ENCODE results near the gene SLIT1.
"Not testable (repeated sequence)": the region's sequence is repeated elsewhere in the genome, so short reads cannot be mapped to it uniquely, and the experiment has no call there.

Gene SLIT1

GRCh38 chr10:97105303-97105702 is 80.5 kb downstream of the SLIT1 start:
- DNase-seq: no peak

DNA sequence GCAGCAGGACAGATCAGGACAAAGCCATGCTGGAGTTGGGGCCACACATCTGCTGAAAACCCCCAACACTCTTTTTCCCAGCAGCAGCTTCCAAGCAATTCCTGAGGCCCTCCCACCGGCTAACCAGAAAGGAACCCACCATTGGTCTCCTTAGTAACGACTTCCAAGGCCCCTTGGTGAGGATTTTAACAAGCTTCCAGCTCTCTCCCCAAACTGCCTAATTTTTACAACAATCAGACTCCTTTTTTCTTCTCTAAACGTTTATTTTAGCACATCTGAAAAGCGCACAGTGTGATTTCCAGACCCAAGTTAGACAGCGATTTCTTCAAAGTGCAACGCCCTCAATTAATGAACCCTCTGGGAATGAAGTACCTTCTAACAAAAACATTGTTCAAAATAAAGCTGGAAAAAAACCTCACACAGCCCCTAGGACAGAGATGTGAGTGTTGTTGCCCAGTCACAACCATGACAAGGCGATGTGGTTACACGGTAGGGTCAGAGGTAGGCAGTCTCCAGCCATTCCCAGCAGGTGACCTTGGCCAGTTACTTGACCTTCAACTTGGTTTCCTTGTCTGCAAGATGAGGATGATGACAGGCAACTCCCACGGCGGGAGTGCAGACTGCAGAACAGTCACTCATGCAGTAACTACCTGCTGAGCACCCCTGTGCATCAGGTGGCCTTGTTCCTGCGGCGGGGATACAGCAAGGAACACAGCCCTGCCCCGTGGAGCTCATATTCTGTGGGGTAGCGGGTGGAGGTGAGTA is 82.3 kb downstream of the SLIT1 start:
- DNase-seq: no peak

GRCh38 chr10:97102441-97102840 is 83.3 kb downstream of the SLIT1 start:
- no peak for DNase-seq

- no peak for DNase-seq
These were observed 84.4 kb downstream of the SLIT1 start for GRCh38 chr10:97101166-97101940.

GRCh38 chr10:97100657-97101056 is 85.1 kb downstream of the SLIT1 start:
- no peak for DNase-seq

DNA sequence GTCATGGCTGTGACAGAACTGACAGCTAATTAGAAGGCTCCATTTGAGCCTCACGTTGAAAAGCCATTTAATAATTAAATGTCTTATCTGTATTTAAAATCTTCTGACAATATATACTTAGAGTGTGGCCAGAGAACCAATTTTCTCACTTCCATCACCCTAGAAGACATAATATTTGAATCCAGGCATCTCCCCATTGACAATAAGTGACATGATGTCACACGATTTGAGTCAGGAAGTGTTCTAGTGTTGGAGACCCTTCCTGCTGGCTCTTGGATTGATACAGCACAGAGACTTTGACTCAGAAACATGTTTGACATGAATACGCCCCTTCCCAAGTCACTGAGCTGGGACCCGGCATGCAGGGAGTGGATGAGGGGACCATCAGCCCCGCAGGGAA is 85.9 kb downstream of the SLIT1 start:
- no peak for DNase-seq

- DNase-seq: no peak
These were observed 86.7 kb downstream of the SLIT1 start for GRCh38 chr10:97099089-97099488.

DNA sequence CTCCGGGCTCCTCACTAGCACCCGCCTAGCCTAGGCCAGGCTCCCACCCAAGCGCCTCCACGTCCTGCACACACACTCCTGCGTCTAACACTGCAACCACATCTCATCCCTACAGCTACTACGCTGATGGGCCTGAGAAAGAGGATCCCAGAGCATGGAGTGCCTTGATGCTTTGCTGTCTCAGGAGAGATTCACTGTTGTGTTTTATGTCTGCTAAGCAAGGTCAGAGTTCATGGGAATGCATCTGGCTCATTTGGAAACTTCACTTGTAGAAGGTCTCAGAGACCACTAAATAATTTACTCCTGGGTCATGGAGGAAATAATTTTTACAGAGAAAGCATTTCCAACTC is 88.7 kb downstream of the SLIT1 start:
- DNase-seq: no peak

- no peak for DNase-seq
These were observed 89.3 kb downstream of the SLIT1 start for GRCh38 chr10:97096261-97097083.

DNA sequence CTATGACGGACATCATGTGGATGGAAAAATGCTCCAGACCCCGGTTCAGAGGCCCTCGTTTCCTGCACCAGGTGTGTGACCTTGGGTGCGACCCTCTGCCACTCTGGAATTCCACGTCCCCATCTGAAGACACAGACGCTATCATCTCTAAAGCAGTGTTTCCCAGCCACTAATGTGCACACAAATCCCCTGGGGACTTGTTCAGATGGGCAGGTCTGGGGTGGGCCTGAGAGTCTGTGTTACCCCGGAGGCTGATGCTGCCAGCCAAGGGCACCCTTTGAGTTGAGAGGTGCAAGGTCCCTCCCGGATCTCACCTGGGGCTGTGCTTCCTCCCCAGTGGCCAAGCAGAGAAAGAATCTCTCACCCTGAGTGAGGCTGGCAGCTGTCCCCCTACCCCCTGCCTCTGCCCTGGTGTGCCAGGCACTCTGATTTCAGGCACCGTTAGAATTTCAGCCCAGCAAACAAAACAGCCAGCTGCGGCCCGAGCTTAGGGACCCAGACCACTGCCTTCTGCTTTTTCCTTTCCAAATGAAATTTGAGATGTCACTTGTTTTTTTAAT is 90.0 kb downstream of the SLIT1 start:
- DNase-seq: no peak

GRCh38 chr10:97090644-97091043 is 95.1 kb downstream of the SLIT1 start:
- DNase-seq: no peak

- DNase-seq: no peak
These were observed 95.7 kb downstream of the SLIT1 start for GRCh38 chr10:97090035-97090434.

- no peak for DNase-seq
These were observed 96.4 kb downstream of the SLIT1 start for GRCh38 chr10:97089209-97089870.

- DNase-seq: no peak
These were observed 98.5 kb downstream of the SLIT1 start for GRCh38 chr10:97087296-97087695.

DNA sequence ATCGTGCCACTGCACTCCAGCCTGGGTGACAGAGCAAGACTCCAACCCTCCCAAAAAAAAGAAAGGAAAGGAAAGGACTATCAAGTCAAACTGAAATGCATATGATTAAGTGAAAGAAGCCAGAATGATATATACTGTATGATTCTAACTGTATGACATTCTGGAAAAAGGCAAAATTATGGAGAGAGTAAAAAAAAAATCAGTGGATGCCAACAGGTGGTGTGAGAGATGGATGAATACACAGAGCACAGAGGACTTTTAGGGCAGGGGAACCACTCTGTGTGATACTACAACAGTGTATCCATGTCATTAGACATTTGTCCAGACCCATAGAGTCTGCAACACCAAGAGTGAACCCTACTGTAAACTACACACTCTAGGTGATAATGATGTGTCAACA is 99.2 kb downstream of the SLIT1 start:
- DNase-seq: no peak

DNA sequence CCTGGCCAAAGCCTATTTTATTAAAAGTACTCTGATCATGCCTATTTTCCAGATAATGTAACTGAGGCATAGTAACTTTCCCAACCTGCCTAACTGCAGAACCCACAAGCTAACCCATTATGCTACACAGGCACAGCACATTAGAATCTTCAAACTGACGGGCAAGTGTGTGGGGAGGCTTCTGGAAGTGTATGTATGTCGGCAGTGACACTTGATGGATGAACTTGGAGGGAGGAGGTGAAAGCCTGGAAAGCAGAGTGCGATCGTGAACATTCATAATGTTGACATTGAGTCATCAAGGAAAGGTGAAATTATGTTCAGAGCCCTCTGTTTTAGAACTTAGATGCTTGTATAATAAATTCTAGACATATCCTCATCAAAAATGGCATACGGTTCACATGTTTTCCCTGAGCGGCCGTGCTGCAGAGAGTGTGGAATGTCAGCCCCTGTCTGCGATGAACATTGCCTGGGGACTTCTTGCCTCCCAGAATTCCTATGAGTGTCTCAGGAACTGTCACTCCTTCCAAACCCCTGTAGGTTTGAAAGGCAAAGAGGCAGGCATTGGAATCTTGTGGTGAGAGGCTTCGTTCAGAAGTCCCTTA is 102.4 kb downstream of the SLIT1 start:
- DNase-seq: no peak

GRCh38 chr10:97082575-97082974 is 103.2 kb downstream of the SLIT1 start:
- not testable (repeated sequence) for DNase-seq

GRCh38 chr10:97081621-97082235 is 104.0 kb downstream of the SLIT1 start:
- peak; percentile 62 for DNase-seq

- DNase-seq: no peak
These were observed 105.5 kb downstream of the SLIT1 start for GRCh38 chr10:97080051-97080776.

- no peak for DNase-seq
These were observed 106.3 kb downstream of the SLIT1 start for GRCh38 chr10:97079448-97079847.

GRCh38 chr10:97078938-97079445 is 106.8 kb downstream of the SLIT1 start:
- DNase-seq: no peak
